ENCODE measurements around the gene CIITA. TPM values are rescaled to one million over a fixed set of nuclear protein-coding genes. Genes with fewer than 3 reads are reported as not detected.

Gene CIITA
- total and polyA plus RNA-seq, 10 of the 15 experiments (the other 5 are each of a cell fraction or from before 2014, with no cell fraction given) = 11.5 to 145 (median 49.7) TPM

- TF ChIP-seq, protein P1, sequence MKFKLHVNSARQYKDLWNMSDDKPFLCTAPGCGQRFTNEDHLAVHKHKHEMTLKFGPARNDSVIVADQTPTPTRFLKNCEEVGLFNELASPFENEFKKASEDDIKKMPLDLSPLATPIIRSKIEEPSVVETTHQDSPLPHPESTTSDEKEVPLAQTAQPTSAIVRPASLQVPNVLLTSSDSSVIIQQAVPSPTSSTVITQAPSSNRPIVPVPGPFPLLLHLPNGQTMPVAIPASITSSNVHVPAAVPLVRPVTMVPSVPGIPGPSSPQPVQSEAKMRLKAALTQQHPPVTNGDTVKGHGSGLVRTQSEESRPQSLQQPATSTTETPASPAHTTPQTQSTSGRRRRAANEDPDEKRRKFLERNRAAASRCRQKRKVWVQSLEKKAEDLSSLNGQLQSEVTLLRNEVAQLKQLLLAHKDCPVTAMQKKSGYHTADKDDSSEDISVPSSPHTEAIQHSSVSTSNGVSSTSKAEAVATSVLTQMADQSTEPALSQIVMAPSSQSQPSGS (IDR thresholded peaks at IDR 0.05; ENCODE audit: low read length) = peak; percentile 92
- TF ChIP-seq ZNF592 (IDR thresholded peaks at IDR 0.05) (no peak), ELK1 (IDR thresholded peaks at IDR 0.05; ENCODE audit: low read depth, low read length) (no peak), PBX3 (IDR thresholded peaks at IDR 0.05; ENCODE audit: insufficient replicate concordance, low read depth, low read length) (no peak), EED (IDR thresholded peaks at IDR 0.05; ENCODE audit: low read depth) (peak; percentile 48), RAD21 (IDR thresholded peaks at IDR 0.05; ENCODE audit: insufficient read depth, low read depth, low read length) (no peak), CREM (IDR thresholded peaks at IDR 0.05; ENCODE audit: low read depth) (peak; percentile 45; the same call in 1 of the 2 replicates), IRF5 (IDR thresholded peaks at IDR 0.05; ENCODE audit: borderline replicate concordance) (no peak), PKNOX1 (IDR thresholded peaks at IDR 0.05) (peak; percentile 79), SREBF1 (IDR thresholded peaks at IDR 0.05; ENCODE audit: low read length) (no peak), TCF3 (IDR thresholded peaks at IDR 0.05; ENCODE audit: borderline replicate concordance, insufficient read depth, low read depth, low read length) (no peak), IKZF1 (conservative IDR thresholded peaks at IDR 0.05) (no peak; the same call in 1 of the 2 replicates), SP1 (IDR thresholded peaks at IDR 0.05; ENCODE audit: low read depth, low read length) (no peak)
- TF ChIP-seq, protein P2, sequence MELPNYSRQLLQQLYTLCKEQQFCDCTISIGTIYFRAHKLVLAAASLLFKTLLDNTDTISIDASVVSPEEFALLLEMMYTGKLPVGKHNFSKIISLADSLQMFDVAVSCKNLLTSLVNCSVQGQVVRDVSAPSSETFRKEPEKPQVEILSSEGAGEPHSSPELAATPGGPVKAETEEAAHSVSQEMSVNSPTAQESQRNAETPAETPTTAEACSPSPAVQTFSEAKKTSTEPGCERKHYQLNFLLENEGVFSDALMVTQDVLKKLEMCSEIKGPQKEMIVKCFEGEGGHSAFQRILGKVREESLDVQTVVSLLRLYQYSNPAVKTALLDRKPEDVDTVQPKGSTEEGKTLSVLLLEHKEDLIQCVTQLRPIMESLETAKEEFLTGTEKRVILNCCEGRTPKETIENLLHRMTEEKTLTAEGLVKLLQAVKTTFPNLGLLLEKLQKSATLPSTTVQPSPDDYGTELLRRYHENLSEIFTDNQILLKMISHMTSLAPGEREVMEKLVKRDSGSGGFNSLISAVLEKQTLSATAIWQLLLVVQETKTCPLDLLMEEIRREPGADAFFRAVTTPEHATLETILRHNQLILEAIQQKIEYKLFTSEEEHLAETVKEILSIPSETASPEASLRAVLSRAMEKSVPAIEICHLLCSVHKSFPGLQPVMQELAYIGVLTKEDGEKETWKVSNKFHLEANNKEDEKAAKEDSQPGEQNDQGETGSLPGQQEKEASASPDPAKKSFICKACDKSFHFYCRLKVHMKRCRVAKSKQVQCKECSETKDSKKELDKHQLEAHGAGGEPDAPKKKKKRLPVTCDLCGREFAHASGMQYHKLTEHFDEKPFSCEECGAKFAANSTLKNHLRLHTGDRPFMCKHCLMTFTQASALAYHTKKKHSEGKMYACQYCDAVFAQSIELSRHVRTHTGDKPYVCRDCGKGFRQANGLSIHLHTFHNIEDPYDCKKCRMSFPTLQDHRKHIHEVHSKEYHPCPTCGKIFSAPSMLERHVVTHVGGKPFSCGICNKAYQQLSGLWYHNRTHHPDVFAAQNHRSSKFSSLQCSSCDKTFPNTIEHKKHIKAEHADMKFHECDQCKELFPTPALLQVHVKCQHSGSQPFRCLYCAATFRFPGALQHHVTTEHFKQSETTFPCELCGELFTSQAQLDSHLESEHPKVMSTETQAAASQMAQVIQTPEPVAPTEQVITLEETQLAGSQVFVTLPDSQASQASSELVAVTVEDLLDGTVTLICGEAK (IDR thresholded peaks at IDR 0.05; ENCODE audit: borderline replicate concordance) = no peak
Measured at GRCh38 chr16:10957771-10958482, 80.9 kb downstream of the CIITA start (continued).
